Activated naive CD4-positive, alpha-beta T cell (primary cell): Measurements from ENCODE around the gene MAPRE3.

ENCODE experiments used
- DNase-seq, 4 experiments: peaks; one replicate each; lab custom pipeline; 2025; lab: John Stamatoyannopoulos, UW

Gene MAPRE3

DNA sequence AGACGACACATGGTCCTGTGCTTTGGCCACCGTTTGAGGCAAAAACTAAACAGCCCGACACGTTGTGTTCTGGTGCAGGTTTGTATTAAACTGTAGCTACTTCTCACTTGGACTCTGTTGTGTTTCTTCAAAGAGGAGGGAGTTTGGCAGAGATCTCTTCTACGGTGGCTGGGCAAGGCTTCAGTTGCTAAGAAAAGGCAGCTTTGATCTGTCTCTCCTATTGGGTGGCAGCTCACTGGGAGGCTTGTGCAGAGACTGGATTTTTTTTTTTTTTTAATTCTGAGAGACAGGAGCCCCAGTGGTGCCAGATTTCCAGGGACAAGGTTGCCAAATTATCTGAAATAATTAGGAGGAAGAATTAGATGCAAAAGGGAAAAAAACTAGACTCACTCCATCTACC, 20.2 kb upstream of the MAPRE3 start:
- DNase-seq, result no peak

DNA sequence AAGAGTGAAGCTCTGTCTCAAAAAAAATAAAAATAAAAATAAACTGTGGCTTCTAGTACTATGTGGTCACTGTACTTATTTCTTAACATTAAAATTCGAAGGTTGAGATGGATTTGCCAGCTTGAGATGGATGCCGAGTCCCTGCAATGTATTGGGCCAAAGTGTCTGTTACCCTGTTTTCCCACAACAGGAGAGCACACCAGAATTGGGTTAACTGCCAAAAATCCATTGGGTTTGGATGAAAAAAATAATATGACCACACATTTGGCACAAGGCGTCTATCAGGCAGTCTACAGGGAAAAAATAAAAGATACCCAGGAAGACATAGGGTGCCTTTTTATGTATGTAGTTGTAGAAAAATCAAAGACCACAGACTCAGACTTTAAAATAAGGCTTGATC, 19.2 kb upstream of the MAPRE3 start:
- DNase-seq, result no peak

DNA sequence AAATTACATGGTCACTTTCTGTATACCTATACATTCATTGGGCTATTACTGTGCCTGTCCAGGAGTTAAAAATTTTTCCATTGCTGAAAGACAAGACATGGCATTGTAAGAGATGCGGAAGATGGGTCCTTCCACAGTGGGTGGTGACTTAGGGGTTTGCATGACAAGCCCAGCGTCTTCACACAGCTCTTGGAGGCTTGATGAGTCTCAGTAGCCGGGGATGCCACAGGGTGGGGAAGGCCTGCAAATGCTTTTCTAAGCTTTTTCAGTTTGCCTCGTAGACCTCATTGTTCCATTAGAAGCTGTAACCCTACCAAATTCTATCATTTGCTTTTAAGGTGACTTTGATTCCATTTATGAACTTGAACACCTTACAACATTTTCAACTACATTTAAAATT, 18.1 kb upstream of the MAPRE3 start:
- no peak for DNase-seq

DNA sequence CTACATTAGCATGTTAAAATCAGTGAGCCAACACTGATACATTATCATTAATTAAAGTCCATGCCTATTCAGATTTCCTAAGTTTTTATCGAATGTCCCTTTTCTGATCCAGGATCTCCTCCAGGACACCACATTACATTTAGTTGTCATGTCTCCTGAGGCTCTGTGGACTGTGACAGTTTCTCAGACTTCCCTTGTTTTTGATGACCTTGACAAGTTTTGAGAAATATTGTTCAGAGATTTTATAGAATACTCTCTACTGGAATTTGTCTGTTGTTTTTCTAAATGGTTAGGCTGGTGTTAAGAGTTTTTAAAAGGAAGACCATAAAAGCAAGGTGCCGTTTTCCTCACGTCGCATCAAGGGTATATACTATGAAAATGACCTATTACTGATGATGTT, 16.3 kb upstream of the MAPRE3 start:
- DNase-seq, result no peak

DNA sequence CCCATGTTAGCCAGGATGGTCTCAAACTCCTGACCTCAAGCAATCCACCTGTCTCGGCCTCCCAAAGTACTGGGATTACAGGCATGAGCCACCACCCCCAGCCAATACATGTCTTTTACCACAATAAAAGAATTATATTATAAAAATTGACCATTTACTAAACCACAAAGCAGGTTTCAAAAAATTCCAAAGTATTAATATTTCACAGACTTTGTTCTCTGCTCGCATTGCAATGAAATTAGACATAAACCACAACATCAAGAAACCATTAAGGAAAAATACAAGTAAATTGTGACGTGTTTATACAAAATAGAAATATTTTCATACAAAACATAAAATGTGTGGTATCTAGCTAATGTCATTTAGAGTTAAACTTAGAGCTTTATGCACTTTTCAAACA, 13.4 kb upstream of the MAPRE3 start:
- DNase-seq, result no peak

DNA sequence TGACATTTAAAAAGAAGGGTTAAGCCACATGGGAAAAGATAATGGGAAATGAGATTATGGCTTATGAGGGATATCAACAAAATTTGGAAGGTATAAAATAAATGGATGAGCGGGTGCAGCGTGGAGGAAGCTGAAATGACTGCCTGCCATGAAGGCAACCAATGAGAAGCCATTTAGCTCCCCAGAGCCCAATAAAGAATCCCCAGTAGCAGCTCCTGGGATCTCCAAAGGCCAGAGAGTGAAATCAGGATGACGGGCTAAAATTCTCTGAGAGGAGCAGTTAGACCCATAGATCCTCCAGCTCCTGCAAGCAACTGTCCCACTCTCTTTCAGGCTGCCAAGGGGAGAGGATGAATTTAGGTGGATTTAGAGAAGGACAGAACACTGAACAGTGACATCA, 12.9 kb upstream of the MAPRE3 start:
- DNase-seq, result no peak

DNA sequence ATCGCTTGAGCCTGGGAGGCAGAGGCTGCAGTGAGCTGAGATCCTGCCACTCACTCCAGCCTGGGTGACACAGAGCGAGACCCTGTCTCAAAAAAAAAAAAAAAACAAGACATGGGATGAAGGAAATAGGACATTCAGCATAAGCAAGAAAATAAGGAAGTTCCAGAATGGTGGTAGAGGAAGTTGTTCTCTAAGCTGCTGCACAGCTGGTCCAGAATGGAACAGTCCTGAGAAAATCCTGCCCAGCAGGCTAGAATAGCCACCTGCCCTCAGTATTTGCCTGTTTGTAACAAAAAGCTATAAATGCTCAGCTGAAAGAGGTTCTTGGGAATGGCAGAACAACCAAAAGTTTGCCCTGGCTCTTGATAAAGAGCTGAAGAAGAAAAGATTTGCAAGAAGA, 11.1 kb upstream of the MAPRE3 start:
- DNase-seq, result no peak

DNA sequence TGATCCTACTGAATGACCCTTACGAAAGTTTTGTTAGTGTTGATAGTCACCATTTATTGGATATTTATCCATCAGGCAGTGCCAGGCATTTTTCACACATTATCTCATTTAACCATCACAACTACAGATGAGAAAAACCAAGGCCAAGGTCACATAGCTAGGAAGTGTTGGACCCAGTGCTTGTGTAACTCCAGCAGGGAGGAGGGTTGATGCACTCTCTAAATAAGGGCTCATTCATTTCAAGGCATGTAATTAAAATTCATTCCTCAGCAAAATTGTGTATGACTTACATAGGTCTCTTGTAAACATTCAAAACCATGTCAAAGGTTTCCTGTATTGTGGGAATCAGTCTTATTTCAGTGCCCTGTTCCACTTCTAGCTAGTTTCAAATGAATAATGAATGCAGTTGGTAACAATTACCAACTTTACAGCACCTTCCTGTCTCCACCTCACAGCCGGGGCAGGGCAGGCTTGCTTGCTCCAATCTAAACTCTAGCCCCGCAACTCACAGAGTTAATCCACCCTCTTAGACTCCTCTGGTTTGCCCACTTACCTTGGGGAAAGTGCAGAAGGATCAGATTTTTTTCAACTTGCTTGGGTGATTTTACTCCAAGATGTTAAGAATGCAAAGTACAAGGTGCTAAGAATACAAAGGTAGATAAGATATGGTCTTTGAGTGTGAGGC, 5.8 kb upstream of the MAPRE3 start:
- no peak for DNase-seq

DNA sequence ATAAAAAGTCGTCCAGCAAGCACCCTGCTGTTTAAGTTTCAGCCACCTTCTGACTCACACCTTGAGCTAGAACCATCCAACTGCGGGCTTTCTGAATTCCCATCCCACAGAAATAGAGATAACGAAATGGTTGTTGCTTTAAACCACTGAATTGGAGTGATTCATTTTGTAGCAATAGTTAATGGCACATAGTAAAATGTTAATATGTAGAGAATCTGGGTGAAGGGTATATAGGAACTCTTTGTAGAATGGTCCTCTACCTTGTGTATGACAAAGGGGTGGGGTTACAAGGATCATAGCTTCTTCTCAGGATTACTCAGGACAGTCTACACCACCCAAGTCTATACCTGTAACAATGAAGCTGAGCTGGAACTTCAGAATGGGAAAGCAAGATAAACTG, 2.4 kb upstream of the MAPRE3 start:
- no peak for DNase-seq

DNA sequence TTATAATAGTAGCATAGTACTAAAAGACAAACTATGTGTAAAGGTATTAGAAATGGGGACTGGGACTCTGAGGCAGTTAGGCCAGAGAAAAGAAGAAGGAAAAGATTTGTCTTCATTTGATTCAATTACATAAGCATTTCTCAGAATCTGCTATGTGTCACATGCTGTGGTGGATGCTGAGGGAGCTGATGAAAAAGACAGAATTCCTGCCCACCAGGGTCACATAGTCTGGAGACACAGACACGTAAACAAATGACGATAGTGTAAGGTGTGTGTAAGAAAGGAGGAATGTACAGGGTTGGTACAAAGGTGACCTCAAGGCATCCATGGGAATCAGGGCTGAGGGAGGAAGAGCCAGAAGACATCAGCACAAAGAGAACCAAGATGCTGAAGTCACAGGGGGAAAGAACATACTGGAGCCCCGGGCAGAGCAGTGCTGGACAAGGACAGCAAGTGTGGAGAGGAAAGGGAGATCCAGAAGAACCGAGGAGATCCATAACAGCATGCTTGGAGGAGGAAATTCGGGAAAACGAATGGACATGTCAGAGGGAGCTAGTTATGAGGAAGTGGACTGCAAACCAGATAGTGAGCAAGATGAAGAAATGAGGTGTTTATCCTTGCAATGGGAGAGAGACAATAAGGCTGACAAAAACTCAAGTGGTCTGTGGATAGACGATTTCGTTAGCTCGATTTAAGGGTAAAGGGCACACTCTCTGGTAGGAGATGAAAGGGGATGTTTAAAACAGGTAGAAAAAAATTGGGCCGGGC, 1.2 kb upstream of the MAPRE3 start:
- no peak for DNase-seq

DNA sequence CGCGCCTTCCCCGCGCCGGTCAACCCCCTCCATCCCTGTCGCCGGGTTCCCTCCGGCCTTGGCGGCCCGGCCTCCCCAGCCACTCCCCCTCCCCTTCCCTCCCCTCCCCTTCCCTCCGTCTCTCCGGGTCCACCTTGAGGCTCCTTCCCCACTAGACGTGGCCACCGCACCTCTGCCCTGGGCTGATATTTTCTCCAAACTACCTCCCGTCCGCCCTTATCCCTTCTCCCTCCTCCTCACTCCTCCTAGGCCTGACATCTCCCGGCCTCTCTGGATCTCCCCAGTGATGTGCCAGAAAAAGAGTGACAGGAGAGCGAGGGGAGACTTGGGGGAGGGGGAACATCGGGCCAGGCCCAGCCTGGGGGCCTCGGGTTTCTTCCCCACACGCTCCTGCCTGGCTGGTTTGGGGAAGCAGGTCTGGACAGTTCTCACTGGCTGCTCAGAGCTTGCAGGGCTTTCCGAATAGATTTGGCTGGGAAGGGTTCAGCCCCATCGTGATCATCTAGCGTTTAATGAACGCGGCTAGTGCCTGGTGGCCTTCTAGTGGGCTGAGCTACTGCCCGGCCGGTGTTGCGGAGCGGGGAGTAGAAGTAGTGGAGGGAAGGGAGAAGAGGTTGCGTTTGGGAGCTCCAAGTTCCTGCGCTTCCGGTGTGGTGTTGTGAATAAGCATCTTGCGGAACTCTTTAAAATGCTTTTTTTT, 641 bp downstream of the MAPRE3 start:
- DNase-seq, result no peak

DNA sequence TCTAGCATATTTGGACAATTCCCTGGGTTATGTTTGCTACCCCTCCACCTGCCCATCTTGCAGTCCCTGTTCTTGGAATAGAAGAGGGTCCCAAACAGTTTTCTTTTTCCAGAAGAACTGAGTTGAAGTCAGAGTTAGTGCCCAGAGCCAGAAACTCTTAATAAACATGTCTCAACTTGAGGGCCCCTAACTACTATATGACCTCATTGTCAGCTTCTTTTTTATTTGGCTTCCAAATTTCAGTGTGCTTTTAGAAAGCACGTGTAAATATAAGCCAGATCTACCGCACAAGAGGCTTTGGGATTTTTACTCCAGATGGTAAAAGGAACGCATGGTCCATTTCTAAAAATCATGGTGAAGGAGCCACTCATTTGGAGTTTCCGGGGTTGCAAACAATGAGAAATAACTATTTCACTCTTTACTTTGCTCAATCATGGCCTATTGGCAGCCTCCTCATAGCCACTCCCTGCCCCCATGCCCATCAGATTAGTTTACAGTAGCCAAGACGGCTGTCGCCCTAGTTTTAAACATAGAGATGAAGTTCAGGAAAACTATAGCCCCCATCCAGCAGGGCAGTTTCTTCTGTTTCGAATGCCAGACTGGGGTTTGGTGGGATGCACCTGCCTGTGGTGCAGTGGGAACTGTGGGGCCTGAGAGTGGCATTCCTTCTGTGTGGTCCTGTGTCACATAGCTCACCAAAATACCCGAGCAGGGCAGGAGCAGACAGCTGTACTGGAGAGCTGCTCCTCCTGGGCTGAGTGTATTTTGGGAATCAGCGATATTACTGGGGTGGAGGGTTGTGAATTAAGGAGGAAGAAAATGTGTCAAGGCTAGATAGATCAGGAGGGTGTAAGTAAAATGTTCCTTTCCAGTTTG, 1.7 kb downstream of the MAPRE3 start:
- no peak for DNase-seq

DNA sequence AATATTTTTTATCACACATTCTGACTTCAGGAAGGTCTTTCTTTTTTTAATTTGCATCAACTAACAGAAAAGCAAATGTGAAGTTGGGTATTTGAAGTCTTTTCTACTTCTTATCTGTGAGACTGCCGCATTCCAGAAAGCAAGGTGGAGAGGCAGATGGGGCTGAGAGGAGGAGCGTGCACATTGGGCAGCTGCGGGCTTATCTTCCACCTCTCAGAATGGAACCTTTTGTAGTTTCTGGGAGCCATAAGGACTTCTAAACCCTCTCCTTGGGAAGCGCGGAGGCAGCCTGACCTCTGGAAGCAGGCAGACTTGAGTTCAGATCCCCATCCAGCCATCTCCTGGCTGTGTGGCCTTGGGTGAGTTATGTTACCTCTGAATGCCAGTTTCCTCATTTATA, 3.9 kb downstream of the MAPRE3 start:
- DNase-seq, result no peak

DNA sequence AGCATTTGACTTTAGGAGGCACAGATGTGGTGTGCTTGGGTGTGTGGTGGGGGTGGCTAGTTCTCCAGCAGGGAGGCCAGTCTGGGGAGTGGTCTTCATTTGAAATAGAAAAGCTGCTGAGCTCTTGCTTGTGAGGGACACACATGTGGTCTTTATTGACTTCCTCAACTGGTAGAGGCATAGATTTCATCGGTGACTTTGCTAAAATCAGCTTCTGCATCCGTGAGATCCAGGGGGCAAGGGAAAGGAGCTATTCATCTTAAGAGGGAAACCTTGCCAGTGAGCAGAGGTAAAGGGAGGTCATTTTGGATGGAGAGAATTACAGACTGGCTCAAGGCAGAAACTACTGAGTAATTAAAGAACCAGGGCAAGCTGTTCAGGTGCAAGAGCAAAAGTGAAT, 4.7 kb downstream of the MAPRE3 start:
- DNase-seq, result no peak

DNA sequence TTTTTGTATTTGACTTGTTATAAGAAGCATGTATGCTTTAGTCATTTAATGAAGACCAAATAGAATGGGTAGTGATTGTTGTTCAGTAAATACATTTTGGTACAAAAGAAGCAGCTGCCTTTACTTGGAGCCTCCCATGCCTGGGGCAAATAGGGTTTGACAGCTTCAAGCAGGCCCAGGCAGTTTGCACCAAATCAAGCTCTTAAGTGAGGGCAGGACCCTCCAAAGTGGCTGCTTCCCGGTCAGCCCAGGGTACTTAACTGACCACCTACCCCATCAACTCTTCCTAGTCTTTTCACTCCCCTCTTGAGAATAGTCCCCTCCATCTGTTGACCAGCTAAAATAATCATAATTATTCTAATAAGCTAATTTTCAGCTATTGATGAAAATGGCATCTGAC, 5.2 kb downstream of the MAPRE3 start:
- no peak for DNase-seq

DNA sequence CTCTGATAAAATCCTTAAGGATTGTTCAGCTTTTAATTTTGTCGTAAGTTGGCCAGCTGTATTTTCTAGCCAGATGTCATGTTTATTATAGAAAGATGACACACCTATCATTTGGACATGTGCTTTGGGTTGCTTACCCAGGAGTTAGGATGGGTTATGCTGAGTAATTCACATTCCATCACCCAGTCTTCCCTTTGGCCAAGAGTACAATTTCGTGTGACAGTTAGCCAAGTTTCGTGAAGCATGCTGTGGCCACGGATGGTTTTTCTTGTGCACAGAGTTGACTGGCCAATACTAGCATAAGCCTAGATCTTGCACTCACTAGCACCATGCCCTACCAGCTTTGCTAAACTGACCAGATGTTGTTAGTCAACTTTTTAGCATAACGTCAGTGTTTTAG, 5.8 kb downstream of the MAPRE3 start:
- no peak for DNase-seq

DNA sequence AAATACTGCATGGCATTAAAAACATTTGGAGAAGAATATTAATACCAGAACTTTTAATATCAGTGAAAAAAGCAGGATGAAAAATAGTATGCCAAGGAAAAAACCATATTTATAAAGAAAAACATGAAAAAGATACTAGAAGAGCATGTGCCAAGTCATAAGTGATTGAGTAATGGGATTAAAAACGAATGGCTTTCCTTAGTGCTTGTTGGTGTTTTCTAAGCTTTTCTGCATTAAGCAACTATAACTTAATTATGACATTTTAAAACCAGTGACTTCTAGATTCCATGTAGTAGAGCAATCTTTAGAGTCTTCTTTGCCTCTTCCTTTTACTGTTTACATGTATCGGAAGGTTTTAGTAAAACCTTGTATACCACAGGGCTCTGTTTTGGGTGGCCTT, 6.6 kb downstream of the MAPRE3 start:
- DNase-seq, result no peak

DNA sequence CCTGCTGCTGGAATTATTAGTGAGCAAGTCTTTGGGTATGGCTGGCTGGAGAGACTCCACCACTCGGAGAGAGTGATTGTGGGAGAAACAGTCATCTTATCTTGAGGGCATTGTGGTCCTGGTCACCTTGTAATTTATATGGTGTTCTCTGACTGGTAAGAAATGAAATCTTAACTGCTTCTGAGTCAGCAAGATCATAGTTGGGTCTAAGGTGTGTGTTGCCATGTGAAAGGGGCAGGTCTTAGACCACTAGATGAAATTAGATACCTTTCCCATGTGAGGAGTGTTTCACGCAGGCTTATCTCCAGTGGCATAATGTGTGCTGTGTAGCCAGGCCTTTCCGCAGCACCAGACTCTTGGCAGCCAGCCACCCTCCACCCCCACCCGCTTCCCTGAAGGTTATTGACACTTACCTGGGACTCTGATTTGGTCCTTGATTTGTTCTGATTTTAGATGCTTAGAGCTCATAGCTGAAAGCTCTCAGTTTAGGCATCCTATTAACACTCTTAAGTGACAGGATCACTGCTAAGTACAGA, 7.7 kb downstream of the MAPRE3 start:
- DNase-seq, result no peak

DNA sequence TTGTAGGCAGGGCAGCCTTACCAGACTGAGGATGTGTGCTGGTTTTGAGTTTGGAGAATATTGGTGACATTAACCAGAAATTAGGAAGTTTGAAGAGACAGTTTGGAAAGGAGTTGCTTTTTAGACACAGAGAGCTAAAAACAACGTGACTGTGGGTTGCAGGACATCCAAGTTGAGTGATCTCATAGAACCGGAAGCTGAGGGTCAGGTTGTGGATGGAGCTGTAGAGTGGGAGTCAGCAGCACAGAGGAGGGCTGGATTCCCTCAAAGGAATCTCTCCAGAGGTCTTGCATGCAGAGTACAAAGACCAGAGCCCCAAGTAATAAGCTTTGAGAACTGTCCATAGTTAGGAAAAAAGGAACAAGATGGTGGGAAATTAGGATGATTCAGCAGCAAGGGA, 9.3 kb downstream of the MAPRE3 start:
- DNase-seq, result no peak

DNA sequence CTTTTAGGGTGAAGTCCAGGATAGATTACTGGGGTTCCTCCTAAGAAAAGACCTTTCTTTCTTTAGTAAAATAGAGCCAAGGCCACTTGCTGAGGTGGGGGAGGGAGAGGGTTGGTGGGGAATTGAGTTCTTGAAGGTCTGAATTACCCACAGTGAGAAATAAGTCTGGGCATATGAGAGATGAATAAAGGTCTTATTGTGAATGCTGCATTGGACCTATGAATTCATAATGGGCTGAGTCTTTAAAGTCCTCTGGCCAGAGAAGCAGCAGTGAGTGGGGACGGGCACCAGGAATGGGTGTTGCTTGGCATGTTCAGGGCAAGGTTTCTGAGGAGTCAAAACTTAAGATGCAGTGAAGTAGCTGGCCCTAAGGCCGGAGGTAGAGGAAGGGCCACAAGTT, 10.5 kb downstream of the MAPRE3 start:
- no peak for DNase-seq

DNA sequence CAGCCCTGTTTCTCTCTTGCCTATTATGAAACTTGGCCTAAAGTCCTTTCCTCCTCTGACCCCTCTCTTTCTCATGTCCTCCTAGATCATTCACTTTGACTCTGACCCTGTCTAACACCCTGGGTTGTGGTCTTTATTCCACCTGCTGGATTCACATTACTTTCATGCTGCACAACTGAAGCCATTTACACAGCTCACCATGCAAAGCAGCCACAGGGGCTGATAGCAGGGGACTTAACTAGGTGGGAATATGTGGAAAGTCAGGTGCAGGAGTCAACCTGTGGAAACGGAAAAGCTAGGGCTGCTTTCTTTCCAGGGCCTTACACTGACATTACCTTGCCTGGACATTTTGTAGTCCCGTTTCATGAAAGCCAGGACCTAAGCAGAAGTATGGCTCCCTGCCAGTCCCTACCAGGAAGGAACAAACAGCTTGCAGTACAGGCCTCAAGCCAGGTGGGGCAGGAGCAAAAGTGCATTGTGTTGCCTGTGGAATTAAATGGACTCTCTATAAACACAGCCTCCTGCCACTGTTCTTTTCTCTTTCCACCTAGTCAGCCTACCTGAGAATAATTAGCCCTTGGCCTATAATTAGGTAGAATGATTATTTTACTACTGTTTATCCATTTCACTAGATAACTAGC, 11.8 kb downstream of the MAPRE3 start:
- DNase-seq, result no peak

DNA sequence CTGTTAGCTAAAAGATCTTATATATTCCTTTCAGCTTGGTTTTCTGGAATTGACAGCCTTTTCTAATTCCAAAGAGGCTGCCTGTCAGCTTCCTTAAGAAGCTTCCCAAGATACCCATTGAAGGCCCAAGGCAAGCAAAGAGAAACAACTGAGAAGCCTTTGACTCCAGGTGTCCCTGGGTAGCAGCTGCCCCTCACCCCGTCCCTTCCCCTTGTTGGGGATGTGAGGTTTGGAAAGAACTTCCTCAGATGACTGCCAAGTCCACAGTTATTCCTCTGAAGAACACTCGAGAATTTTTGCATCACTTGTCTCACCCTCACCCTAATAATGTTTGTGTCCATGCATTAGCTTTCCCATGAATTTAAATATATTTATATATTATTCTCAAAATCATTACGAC, 13.3 kb downstream of the MAPRE3 start:
- no peak for DNase-seq
